ENCODE measurements around the gene RABL2B.
"Not testable (repeated sequence)": the region's sequence is repeated elsewhere in the genome, so short reads cannot be mapped to it uniquely, and the experiment has no call there.

Gene RABL2B

DNA sequence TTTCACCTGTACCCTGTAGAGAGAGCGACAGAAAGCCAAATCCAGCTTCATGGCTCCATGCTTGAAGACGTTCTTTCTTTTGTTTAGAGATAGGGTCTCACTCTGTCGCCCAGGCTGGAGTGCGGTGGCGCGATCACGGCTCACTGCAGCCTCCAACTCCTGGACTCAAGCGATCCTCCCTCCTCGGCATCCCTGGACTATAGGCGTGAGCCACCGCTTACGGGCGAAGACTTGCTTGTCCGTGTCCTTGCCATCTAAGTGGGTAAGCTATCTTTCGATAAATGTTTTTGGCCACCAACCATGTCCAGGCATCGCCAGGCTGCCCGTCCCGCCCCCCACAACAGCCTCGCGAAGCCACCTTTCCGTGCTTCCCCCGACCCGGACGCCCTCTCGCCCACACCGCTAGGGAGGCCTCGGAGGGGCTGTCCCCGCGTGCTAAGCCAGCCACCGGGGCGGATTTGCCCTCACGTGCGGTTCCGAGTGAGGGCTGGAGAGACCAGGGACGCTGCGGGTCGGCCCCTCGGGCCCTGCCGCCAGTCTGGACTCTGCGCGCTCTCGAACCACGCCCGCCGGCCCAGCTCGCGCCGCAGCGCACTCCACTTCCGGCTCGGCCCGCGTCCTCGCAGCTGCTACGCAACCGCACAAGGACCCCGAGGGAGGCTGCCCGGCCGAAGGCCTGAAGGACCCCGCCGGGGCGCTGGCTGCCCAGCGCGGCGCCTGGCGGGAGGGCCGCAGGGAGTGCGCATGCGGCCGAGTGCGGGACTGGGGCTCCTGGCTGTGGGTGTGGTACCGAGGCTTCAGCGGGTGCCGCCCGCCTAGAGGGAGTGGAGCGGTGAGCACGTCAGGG, at the start of gene RABL2B:
Gene RABL2B, minus strand, starts transcription at position 604 of the 847 bp plus-strand sequence. CDS start 1,342 bp downstream, outside the sequence.
- peak; percentile 76 to 82 for DNase-seq (ENCODE audit: low read depth in 2 of 2)

DNA sequence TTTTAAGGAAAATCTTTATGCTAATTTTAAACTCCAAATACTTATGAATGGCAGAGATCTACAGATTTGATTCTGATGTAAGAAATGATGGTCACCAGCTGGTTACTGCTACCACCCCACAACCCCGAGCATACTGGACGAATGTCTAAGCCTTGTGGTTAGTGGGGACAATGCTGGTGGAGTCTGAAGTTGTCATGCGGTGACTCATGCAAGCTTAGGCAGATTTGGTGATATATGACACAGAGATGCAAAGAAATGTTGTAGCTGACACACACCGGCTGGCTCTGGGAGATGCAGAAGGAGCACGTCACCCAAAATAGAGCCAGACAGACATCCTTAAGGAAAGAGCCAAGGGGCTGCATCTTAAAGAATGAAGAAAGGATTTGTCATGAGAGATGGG, 3.5 kb upstream of the RABL2B start:
- DNase-seq (ENCODE audit: low read depth in 2 of 2): not testable (repeated sequence)

DNA sequence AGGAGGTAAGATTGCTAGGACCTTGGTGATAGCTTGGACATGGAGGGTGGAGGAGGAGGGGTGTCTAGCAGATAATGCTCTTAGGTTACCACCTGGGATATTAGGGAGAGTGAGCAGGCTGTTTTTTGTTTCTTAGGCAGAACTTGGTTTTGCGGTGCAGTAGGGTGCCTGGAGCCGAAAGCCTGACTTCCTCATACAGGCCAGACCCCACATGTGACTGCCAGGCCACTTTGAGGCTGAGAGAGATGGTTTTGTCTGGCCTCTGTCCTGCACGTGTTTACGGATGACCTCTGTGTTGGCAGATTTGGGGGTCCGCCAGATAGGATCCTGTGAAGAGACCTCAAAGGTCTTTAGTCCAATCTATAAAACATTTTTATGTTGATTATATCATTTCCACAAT, 1.9 kb upstream of the RABL2B start:
- DNase-seq (ENCODE audit: low read depth in 2 of 2): not testable (repeated sequence)

DNA sequence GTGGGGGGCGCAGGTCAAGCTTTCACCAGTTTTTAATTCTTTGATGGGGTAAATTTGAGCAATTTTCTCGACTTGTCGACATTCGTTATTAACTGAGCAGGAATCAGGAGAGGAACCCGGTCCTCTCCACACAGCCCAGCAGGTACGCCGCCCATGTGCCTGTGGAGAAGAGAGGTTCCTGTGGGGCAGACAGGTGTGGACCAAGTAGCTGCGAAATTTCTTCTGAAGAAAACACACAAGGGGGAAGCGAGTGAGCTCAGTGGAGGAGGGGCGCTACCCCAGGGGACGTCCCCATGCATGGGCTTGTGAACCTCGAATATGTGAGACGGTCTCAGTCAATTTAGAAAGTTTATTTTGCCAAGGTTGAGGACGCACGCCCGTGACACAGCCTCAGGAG, 442 bp upstream of the RABL2B start:
- DNase-seq (ENCODE audit: low read depth in 2 of 2): not testable (repeated sequence)

DNA sequence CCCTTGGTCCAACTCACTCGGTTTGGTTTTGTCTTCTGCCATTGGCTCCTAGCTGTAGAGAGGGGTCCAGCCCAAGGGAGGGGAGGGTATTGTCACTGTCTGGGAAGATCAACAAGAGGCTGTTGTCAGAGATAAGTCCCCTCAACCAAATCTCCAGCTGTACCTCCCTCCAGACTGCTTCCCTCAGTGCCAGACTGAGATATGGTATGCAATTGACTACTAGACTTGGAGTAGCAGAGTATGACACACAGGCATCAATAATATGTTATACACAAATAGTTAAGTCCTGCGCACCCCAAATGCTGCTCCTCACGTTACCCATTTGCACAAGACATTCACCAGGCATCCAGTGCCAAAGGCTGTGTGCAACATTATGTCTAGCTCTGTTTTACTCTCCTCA, 1.2 kb downstream of the RABL2B start:
- not testable (repeated sequence) for DNase-seq (ENCODE audit: low read depth in 2 of 2)

DNA sequence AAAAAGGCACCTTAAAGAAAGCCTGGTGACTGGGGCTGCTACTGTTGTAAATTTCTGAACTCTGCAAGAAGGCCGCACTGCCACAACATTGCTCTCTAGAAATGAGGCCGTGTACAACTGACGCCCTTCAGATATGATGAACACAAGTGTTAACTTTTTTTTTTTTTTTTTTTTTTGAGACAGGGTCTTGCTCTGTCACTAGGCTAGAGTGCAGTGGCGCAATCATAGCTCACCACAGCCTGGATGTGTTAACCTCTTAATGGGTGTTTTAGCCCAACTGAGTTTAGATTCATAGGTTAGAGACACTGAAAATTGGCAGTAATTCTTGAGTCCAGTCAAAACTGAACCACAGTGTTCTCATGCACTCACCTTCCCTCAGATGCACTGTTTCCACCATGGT, 3.2 kb downstream of the RABL2B start:
- not testable (repeated sequence) for DNase-seq (ENCODE audit: low read depth in 2 of 2)

DNA sequence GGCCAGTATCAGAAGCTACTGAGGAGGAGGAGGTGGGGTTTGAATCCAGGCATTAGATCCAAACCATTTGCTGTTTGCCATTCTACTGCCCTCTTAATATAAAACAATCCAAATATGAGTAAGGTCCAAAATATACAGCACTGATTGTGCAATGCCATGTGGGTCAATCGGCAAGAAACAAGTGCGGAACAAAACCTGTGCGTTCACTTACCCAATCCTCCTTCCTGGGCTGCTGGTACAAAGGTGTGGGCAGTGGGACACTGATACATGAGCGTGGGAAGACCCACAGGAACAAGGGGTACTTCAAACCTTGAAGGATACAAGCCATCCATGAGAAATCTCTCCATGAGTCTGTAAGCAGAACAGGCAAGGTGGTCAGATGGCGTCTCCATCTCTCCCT, 5.8 kb downstream of the RABL2B start:
- DNase-seq (ENCODE audit: low read depth in 2 of 2): not testable (repeated sequence)

DNA sequence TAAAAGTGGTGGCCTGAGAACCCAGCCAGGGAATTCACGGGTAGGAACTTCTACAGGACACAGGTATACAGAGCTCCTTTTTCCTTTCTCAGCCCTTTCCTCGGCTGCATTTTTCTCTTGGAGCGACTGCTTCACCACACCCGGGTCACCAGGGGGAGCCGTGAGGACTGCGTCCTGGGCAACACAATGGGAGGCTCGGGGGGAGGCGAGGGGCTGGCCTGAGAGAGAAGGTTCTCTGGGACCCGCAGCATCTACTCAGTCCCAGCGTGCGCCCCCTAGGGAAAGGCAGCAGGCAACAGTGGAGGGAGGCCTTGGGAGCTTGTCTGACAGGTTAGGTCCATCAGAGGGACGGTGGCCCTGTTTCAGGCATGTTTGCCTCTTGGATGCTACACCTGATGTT, 8.3 kb downstream of the RABL2B start:
- not testable (repeated sequence) for DNase-seq (ENCODE audit: low read depth in 2 of 2)

DNA sequence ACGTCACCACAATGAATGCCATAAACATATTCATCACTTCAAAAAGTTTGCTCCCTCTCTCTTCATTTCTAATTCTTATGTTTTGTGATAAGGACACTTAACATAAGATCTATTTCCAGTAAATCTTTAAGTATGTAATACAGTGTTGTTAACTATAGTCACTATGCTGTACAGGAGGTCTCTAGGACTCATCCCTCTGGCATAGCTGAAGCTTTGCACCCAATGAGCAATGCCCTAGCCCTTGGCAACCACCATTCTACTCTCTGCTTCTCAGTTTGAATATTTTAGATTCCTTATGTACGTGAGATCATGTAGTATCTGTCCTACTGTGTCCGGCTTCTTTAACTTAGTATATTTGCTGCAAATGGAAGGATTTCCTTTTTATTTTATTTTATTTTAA, 19.1 kb downstream of the RABL2B start:
- not testable (repeated sequence) for DNase-seq (ENCODE audit: low read depth in 2 of 2)

DNA sequence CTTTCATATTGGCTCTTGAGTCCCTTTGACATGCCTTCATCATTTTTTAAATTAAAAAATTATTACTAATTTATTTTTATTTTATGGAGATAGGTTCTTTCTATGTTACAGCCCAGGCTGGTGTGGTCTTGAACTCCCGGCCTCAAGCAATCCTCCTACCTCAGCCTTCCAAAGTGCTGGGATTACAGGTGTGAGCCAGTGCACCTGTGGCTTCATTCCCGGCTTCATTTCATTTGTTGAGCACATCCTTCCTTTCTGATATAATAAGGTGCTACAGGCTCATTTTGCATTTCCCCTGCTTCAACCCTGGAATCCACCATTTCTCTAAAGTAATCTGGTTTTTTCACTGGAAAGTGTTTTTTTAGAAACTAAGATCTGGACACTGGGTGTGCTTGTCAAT, 21.6 kb downstream of the RABL2B start:
- not testable (repeated sequence) for DNase-seq (ENCODE audit: low read depth in 2 of 2)

DNA sequence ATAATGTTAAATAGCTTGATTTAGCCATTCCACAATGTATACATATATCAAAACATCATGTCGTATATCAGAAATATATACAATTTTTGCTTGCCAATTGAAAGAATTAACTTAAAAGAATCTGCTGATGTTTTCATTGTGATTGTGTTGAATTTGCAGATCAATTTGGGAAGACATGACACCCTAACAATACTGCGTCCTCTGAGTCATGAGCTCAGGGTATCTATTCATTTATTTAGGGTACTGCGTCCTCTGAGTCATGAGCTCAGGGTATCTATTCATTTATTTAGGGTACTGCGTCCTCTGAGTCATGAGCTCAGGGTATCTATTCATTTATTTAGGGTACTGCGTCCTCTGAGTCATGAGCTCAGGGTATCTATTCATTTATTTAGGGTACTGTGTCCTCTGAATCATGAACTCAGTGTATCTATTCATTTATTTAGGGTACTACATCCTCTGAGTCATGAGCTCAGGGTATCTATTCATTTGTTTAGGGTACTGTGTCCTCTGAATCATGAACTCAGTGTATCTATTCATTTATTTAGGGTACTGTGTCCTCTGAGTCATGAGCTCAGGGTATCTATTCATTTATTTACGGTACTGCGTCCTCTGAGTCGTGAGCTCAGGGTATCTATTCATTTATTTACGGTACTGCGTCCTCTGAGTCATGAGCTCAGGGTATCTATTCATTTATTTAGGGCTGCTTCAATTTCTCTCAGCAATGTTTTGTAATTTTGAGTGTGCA, 23.7 kb downstream of the RABL2B start:
- not testable (repeated sequence) for DNase-seq (ENCODE audit: low read depth in 2 of 2)

DNA sequence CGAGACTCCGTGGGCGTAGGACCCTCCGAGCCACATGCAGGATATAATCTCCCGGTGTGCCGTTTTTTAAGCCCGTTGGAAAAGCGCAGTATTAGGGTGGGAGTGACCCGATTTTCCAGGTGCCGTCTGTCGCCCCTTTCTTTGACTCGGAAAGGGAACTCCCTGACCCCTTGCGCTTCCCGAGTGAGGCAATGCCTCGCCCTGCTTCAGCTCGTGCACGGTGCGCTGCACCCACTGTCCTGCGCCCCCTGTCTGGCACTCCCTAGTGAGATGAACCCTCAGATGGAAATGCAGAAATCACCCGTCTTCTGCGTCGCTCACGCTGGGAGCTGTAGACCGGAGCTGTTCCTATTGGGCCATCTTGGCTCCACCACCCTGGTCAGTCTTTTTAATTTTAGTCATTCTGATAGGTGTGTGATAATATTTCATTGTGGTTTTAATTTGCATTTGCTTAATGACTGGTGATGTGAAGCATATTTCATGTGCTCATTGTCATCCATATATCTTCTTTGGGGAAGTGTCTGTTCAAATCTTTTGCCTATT, 26.4 kb downstream of the RABL2B start:
- DNase-seq (ENCODE audit: low read depth in 2 of 2): peak; percentile 30 to 37

DNA sequence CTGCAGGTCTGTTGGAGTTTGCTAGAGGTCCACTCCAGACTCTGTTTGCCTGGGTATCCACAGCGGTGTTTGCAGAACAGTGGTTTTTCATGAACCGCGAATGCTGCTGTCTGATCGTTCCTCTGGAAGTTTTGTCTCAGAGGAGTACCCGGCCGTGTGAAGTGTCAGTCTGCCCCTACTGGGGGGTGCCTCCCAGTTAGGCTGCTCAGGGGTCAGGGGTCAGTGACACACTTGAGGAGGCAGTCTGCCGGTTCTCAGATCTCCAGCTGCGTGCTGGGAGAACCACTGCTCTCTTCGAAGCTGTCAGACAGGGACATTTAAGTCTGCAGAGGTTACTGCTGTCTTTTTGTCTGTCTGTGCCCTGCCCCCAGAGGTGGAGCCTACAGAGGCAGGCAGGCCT, 27.0 kb downstream of the RABL2B start:
- DNase-seq (ENCODE audit: low read depth in 2 of 2): not testable (repeated sequence)

DNA sequence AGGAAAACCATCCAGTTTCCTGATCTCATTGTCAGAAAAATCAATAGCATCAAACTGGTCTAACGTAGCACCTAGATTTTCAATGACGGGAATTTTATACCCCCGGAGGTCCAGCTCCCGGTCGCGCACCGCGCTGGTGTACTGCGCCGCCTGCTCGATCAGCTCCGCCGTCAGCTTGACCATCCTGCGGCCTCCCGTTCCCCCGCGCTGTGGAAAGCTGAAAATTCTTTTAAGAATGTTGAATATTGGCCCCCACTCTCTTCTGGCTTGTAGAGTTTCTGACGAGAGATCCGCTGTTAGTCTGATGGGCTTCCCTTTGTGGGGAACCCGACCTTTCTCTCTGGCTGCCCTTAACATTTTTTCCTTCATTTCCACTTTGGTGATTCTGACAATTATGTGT, 28.2 kb downstream of the RABL2B start:
- DNase-seq (ENCODE audit: low read depth in 2 of 2): not testable (repeated sequence)

DNA sequence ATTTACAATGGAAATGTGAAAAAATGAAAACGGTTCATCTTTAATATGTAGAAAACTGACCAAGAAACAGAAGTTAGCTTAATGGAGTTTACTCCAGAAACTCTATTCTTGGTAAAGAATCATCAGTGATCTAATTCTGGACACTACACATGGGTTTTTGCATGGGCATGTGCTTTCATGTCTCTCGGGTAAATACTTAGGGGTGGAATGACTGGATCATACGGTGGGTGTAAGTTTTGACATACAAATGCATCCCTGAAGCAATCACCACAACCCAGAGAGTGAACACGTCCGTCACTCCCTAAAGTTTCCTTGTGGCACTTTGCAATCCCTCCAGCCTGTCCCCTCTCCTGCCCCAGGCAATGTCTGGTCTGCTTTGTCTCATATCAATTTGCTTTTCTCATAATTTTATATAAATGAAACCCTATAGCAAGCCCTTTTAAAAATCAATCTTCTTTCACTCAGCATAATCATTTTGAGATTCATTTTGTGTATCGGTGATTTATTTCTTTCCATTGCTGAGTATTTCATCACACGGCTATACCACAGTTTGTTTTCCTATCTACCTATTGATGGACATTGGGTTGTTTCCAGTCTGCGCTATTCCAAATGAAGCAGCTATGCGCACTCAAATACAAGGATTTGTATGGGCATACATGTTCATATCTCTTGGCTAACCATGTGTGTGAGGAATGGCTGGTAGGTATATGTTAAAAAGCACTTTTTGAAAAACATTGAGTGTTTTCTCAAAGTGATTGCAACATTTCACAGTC, 33.9 kb downstream of the RABL2B start:
- DNase-seq (ENCODE audit: low read depth in 2 of 2): not testable (repeated sequence)

DNA sequence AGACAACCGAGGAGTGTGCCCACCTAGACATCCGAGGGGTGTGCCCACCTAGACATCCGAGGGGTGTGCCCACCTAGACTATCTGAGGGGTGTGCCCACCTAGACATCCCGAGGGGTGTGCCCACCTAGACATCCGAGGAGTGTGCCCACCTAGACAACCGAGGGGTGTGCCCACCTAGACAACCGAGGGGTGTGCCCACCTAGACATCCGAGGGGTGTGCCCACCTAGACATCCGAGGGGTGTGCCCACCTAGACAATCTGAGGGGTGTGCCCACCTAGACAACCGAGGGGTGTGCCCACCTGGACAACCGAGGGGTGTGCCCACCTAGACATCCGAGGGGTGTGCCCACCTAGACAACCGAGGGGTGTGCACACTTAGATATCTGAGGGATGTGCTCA, 34.8 kb downstream of the RABL2B start:
- DNase-seq (ENCODE audit: low read depth in 2 of 2): not testable (repeated sequence)

DNA sequence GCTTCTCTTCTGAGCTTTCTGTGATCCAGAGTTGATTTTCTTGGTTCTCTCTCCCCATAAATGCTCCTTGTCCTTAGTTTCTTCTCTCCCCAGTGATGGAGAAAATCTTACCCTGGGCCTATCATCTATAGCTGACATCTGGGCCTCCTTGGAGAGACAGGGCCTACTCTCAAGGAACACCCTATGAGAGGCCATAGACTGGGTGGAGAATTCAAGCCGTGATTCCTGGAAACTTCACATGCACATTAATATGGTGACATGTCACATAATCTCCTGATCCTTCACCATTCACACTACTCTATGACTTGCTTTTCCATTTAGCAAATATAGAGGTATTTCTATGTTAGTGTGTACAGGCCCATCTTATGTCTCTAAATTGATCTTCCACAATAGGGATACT, 35.9 kb downstream of the RABL2B start:
- DNase-seq (ENCODE audit: low read depth in 2 of 2): not testable (repeated sequence)

DNA sequence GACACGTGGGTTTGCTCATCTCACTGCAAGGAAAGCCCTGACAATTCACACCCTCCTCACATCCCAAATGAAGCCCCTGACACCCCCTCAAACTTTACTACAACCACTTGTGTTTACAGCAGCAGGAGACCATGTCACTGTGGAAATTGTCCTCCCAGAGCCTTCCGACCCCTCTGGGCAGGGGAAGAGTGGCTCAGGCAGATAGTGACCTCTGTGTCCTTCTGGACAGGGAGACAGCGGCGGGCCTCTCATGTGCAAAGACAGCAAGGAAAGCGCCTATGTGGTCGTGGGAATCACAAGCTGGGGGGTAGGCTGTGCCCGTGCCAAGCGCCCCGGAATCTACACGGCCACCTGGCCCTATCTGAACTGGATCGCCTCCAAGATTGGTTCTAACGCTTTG, 39.0 kb downstream of the RABL2B start:
- not testable (repeated sequence) for DNase-seq (ENCODE audit: low read depth in 2 of 2)

DNA sequence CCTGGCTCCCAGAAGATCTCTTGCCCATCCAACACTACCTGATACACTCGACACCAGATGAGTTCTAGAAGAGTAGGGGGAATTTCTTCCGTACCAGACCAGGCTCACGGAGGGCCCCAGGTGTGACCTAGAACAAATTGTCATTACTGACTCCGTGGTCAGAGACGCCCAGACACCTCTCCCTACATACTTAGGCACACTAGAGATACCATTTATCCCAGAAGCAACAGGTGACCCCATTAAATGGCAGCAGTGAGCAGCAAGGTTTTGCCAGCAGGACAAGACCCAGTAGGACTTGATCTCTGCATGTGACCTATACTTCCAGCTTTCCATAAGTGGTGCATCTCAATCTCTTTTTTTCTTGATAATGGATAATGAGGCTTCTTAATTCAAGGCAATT, 42.7 kb downstream of the RABL2B start:
- not testable (repeated sequence) for DNase-seq (ENCODE audit: low read depth in 2 of 2)

DNA sequence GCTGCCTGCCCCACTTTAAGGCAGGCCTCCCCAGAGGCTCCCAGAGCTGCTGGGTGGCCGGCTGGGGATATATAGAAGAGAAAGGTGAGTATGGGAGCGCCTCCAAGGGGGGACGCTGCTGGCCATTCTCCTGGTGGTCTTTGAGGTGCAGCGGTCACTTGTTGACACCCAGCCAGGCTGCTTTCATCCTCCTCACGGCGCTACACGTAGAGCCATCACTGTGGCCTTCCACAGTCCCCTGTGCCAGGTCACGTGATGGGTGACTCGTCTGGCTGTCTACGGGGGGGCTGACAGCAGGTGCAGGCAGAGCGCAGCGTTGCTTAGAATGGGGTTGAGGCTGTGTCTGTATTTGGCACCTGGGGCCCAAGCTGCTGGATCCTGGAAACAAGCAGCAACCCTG, 43.5 kb downstream of the RABL2B start:
- DNase-seq (ENCODE audit: low read depth in 2 of 2): no peak

DNA sequence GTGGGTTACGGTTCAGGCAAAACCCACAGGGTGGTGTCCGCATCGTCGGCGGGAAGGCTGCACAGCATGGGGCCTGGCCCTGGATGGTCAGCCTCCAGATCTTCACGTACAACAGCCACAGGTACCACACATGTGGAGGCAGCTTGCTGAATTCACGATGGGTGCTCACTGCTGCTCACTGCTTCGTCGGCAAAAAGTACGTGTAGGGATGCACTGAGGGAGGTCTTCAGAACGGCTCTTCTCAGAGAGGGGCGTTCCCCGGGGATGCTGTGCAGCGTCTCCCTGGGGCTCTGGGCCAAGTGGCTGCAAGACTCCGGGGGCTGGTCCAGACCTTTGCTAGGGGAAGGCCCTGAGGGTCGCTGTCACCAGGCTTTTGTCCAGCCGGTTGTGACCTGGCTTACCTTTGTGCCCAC, 44.2 kb downstream of the RABL2B start:
- DNase-seq (ENCODE audit: low read depth in 2 of 2): no peak
